ENCODE data around the gene KRTAP13-1. TPM values are rescaled to one million over a fixed set of nuclear protein-coding genes. Genes with fewer than 3 reads are reported as not detected.

Gene KRTAP13-1
- total and polyA plus RNA-seq, 2 of the 8 experiments (the other 6 are each of a cell fraction or from before 2014, with no cell fraction given), result not detected

Small RNA genes within 50 kb of the gene (microRNA-seq; reads per million reads assigned to microRNA genes)
- gene MIR4327 (ENCODE audit: borderline microRNAs expressed in 2 of 2, borderline number of aligned reads in 2 of 2, borderline replicate concordance in 1 of 2), result 0 reads per million in 2 experiments

Small RNA genes within 50 kb of the gene (small RNA-seq; reads per million reads assigned to genes)
- gene KRTAP23-1 (ENCODE audit: insufficient read depth) (not detected), gene MIR4327 (ENCODE audit: insufficient read depth) (not detected)

Other genes starting within 250 kb of the KRTAP13-1 start
- gene CLDN17, start 229.2 kb upstream of the KRTAP13-1 start, total RNA-seq (2021; fragmentation: NEBNext Ultra II Directional; extraction: Animal tissue kit (Norgen Biotek cat#: 25700)), result not detected in 2 replicates
- gene CLDN17, start 229.2 kb upstream of the KRTAP13-1 start, polyA plus RNA-seq (2011; rRNA removed), result not detected in 2 replicates
- gene CLDN8, start 179.9 kb upstream of the KRTAP13-1 start, total RNA-seq (2021; fragmentation: NEBNext Ultra II Directional; extraction: Animal tissue kit (Norgen Biotek cat#: 25700)), result not detected in 2 replicates
- not detected in 2 replicates for gene CLDN8, start 179.9 kb upstream of the KRTAP13-1 start, polyA plus RNA-seq (2011; rRNA removed)
- gene KRTAP24-1, start 113.1 kb upstream of the KRTAP13-1 start, total RNA-seq (2021; fragmentation: NEBNext Ultra II Directional; extraction: Animal tissue kit (Norgen Biotek cat#: 25700)), result not detected in 2 replicates
- gene KRTAP24-1, start 113.1 kb upstream of the KRTAP13-1 start, polyA plus RNA-seq (2011; rRNA removed), result not detected in 2 replicates
- gene KRTAP25-1, start 106.5 kb upstream of the KRTAP13-1 start, total RNA-seq (2021; fragmentation: NEBNext Ultra II Directional; extraction: Animal tissue kit (Norgen Biotek cat#: 25700)), result not detected in 2 replicates
- not detected in 2 replicates for gene KRTAP25-1, start 106.5 kb upstream of the KRTAP13-1 start, polyA plus RNA-seq (2011; rRNA removed)
- not detected in 2 replicates for gene KRTAP26-1, start 75.7 kb upstream of the KRTAP13-1 start, total RNA-seq (2021; fragmentation: NEBNext Ultra II Directional; extraction: Animal tissue kit (Norgen Biotek cat#: 25700))
- not detected in 2 replicates for gene KRTAP26-1, start 75.7 kb upstream of the KRTAP13-1 start, polyA plus RNA-seq (2011; rRNA removed)
- gene KRTAP27-1, start 58.3 kb upstream of the KRTAP13-1 start, total RNA-seq (2021; fragmentation: NEBNext Ultra II Directional; extraction: Animal tissue kit (Norgen Biotek cat#: 25700)), result not detected in 2 replicates
- not detected in 2 replicates for gene KRTAP27-1, start 58.3 kb upstream of the KRTAP13-1 start, polyA plus RNA-seq (2011; rRNA removed)
- gene KRTAP23-1, start 47.4 kb upstream of the KRTAP13-1 start, total RNA-seq (2021; fragmentation: NEBNext Ultra II Directional; extraction: Animal tissue kit (Norgen Biotek cat#: 25700)), result not detected in 2 replicates
- not detected in 2 replicates for gene KRTAP23-1, start 47.4 kb upstream of the KRTAP13-1 start, polyA plus RNA-seq (2011; rRNA removed)
- not detected in 2 replicates for gene KRTAP13-2, start 23.8 kb upstream of the KRTAP13-1 start, total RNA-seq (2021; fragmentation: NEBNext Ultra II Directional; extraction: Animal tissue kit (Norgen Biotek cat#: 25700))
- gene KRTAP13-2, start 23.8 kb upstream of the KRTAP13-1 start, polyA plus RNA-seq (2011; rRNA removed), result not detected in 2 replicates
- not detected in 2 replicates for gene KRTAP13-3, start 29.9 kb downstream of the KRTAP13-1 start, total RNA-seq (2021; fragmentation: NEBNext Ultra II Directional; extraction: Animal tissue kit (Norgen Biotek cat#: 25700))
- gene KRTAP13-3, start 29.9 kb downstream of the KRTAP13-1 start, polyA plus RNA-seq (2011; rRNA removed), result not detected in 2 replicates
- gene KRTAP13-4, start 34.2 kb downstream of the KRTAP13-1 start, total RNA-seq (2021; fragmentation: NEBNext Ultra II Directional; extraction: Animal tissue kit (Norgen Biotek cat#: 25700)), result 0.42 TPM in 1 of 2 replicates, not detected in the other
- 0.64 and 1.2 TPM in 2 replicates for gene KRTAP13-4, start 34.2 kb downstream of the KRTAP13-1 start, polyA plus RNA-seq (2011; rRNA removed)
- not detected in 2 replicates for gene KRTAP15-1, start 44.2 kb downstream of the KRTAP13-1 start, total RNA-seq (2021; fragmentation: NEBNext Ultra II Directional; extraction: Animal tissue kit (Norgen Biotek cat#: 25700))
- gene KRTAP15-1, start 44.2 kb downstream of the KRTAP13-1 start, polyA plus RNA-seq (2011; rRNA removed), result not detected in 2 replicates
- gene KRTAP19-1, start 84.3 kb downstream of the KRTAP13-1 start, total RNA-seq (2021; fragmentation: NEBNext Ultra II Directional; extraction: Animal tissue kit (Norgen Biotek cat#: 25700)), result not detected in 2 replicates
- not detected in 2 replicates for gene KRTAP19-1, start 84.3 kb downstream of the KRTAP13-1 start, polyA plus RNA-seq (2011; rRNA removed)
- not detected in 2 replicates for gene KRTAP19-2, start 91.4 kb downstream of the KRTAP13-1 start, total RNA-seq (2021; fragmentation: NEBNext Ultra II Directional; extraction: Animal tissue kit (Norgen Biotek cat#: 25700))
- not detected in 2 replicates for gene KRTAP19-2, start 91.4 kb downstream of the KRTAP13-1 start, polyA plus RNA-seq (2011; rRNA removed)
- gene KRTAP19-3, start 96.0 kb downstream of the KRTAP13-1 start, total RNA-seq (2021; fragmentation: NEBNext Ultra II Directional; extraction: Animal tissue kit (Norgen Biotek cat#: 25700)), result not detected in 2 replicates
- gene KRTAP19-3, start 96.0 kb downstream of the KRTAP13-1 start, polyA plus RNA-seq (2011; rRNA removed), result not detected in 2 replicates
- not detected in 2 replicates for gene KRTAP19-4, start 101.1 kb downstream of the KRTAP13-1 start, total RNA-seq (2021; fragmentation: NEBNext Ultra II Directional; extraction: Animal tissue kit (Norgen Biotek cat#: 25700))
- gene KRTAP19-4, start 101.1 kb downstream of the KRTAP13-1 start, polyA plus RNA-seq (2011; rRNA removed), result not detected in 2 replicates
- not detected in 2 replicates for gene KRTAP19-5, start 106.1 kb downstream of the KRTAP13-1 start, total RNA-seq (2021; fragmentation: NEBNext Ultra II Directional; extraction: Animal tissue kit (Norgen Biotek cat#: 25700))
- not detected in 2 replicates for gene KRTAP19-5, start 106.1 kb downstream of the KRTAP13-1 start, polyA plus RNA-seq (2011; rRNA removed)
- gene KRTAP19-6, start 145.8 kb downstream of the KRTAP13-1 start, total RNA-seq (2021; fragmentation: NEBNext Ultra II Directional; extraction: Animal tissue kit (Norgen Biotek cat#: 25700)), result not detected in 2 replicates
- not detected in 2 replicates for gene KRTAP19-6, start 145.8 kb downstream of the KRTAP13-1 start, polyA plus RNA-seq (2011; rRNA removed)
- not detected in 2 replicates for gene KRTAP19-7, start 165.3 kb downstream of the KRTAP13-1 start, total RNA-seq (2021; fragmentation: NEBNext Ultra II Directional; extraction: Animal tissue kit (Norgen Biotek cat#: 25700))
- gene KRTAP19-7, start 165.3 kb downstream of the KRTAP13-1 start, polyA plus RNA-seq (2011; rRNA removed), result not detected in 2 replicates
- not detected in 2 replicates for gene KRTAP22-2, start 194.4 kb downstream of the KRTAP13-1 start, total RNA-seq (2021; fragmentation: NEBNext Ultra II Directional; extraction: Animal tissue kit (Norgen Biotek cat#: 25700))
- gene KRTAP22-2, start 194.4 kb downstream of the KRTAP13-1 start, polyA plus RNA-seq (2011; rRNA removed), result not detected in 2 replicates
- gene KRTAP6-3, start 196.4 kb downstream of the KRTAP13-1 start, total RNA-seq (2021; fragmentation: NEBNext Ultra II Directional; extraction: Animal tissue kit (Norgen Biotek cat#: 25700)), result not detected in 2 replicates
- not detected in 2 replicates for gene KRTAP6-3, start 196.4 kb downstream of the KRTAP13-1 start, polyA plus RNA-seq (2011; rRNA removed)
- not detected in 2 replicates for gene KRTAP6-2, start 202.9 kb downstream of the KRTAP13-1 start, total RNA-seq (2021; fragmentation: NEBNext Ultra II Directional; extraction: Animal tissue kit (Norgen Biotek cat#: 25700))
- gene KRTAP6-2, start 202.9 kb downstream of the KRTAP13-1 start, polyA plus RNA-seq (2011; rRNA removed), result not detected in 2 replicates
- gene KRTAP22-1, start 205.1 kb downstream of the KRTAP13-1 start, total RNA-seq (2021; fragmentation: NEBNext Ultra II Directional; extraction: Animal tissue kit (Norgen Biotek cat#: 25700)), result not detected in 2 replicates
- gene KRTAP22-1, start 205.1 kb downstream of the KRTAP13-1 start, polyA plus RNA-seq (2011; rRNA removed), result not detected in 2 replicates
- not detected in 2 replicates for gene KRTAP6-1, start 217.9 kb downstream of the KRTAP13-1 start, total RNA-seq (2021; fragmentation: NEBNext Ultra II Directional; extraction: Animal tissue kit (Norgen Biotek cat#: 25700))
- gene KRTAP6-1, start 217.9 kb downstream of the KRTAP13-1 start, polyA plus RNA-seq (2011; rRNA removed), result not detected in 2 replicates
- not detected in 2 replicates for gene KRTAP20-1, start 220.4 kb downstream of the KRTAP13-1 start, total RNA-seq (2021; fragmentation: NEBNext Ultra II Directional; extraction: Animal tissue kit (Norgen Biotek cat#: 25700))
- not detected in 2 replicates for gene KRTAP20-1, start 220.4 kb downstream of the KRTAP13-1 start, polyA plus RNA-seq (2011; rRNA removed)
- gene KRTAP20-4, start 224.6 kb downstream of the KRTAP13-1 start, total RNA-seq (2021; fragmentation: NEBNext Ultra II Directional; extraction: Animal tissue kit (Norgen Biotek cat#: 25700)), result not detected in 2 replicates
- gene KRTAP20-4, start 224.6 kb downstream of the KRTAP13-1 start, polyA plus RNA-seq (2011; rRNA removed), result not detected in 2 replicates
- gene KRTAP20-2, start 239.2 kb downstream of the KRTAP13-1 start, total RNA-seq (2021; fragmentation: NEBNext Ultra II Directional; extraction: Animal tissue kit (Norgen Biotek cat#: 25700)), result not detected in 2 replicates
- not detected in 2 replicates for gene KRTAP20-2, start 239.2 kb downstream of the KRTAP13-1 start, polyA plus RNA-seq (2011; rRNA removed)
- gene KRTAP20-3, start 246.8 kb downstream of the KRTAP13-1 start, total RNA-seq (2021; fragmentation: NEBNext Ultra II Directional; extraction: Animal tissue kit (Norgen Biotek cat#: 25700)), result not detected in 2 replicates
- not detected in 2 replicates for gene KRTAP20-3, start 246.8 kb downstream of the KRTAP13-1 start, polyA plus RNA-seq (2011; rRNA removed)